WTC11 (cell line): ENCODE results near the gene STUB1. TPM values are rescaled to one million over a fixed set of nuclear protein-coding genes. Genes with fewer than 3 reads are reported as not detected.

Source experiments
- ATAC-seq: fragments of 200-7000 bp; cut with Tn5 transposase; 2 replicates; pipeline ENCODE4 v1.10.0; 2021; ENCODE audit warnings: mild to moderate bottlenecking, moderate library complexity
- CTCF ChIA-PET: fragments of 300-600 bp; sonication (Branson Sonifier 250); formaldehyde crosslinking; loops from one replicate; lab custom pipeline; 2021; ENCODE audit warnings: antibody characterized with exemption; lab: Charles Lee
- POLR2A ChIA-PET: fragments of 350-600 bp; sonication (Branson Sonifier 250); formaldehyde crosslinking; loops from one replicate; lab custom pipeline; 2021; ENCODE audit warnings: antibody characterized with exemption; lab: Charles Lee
- DNase-seq: peaks from one replicate; pipeline ENCODE4 v3.0.0; 2021; ENCODE audit warnings: low spot score
- H3K27ac Mint-ChIP-seq: 2 replicates; pipeline ENCODE4 v1.8.0; 2021; ENCODE audit warnings: mixed read lengths
- H3K27me3 Mint-ChIP-seq: 2 replicates; pipeline ENCODE4 v1.8.0; 2021; ENCODE audit warnings: low read depth, mild to moderate bottlenecking, moderate library complexity, mixed read lengths
- H3K36me3 Mint-ChIP-seq: 2 replicates; pipeline ENCODE4 v1.8.0; 2021; ENCODE audit warnings: mixed read lengths
- H3K4me1 Mint-ChIP-seq: 2 replicates; pipeline ENCODE4 v1.8.0; 2022; ENCODE audit warnings: mixed read lengths
- H3K4me3 Mint-ChIP-seq: 2 replicates; pipeline ENCODE4 v1.8.0; 2021; ENCODE audit warnings: mild to moderate bottlenecking, moderate library complexity, mixed read lengths
- H3K9me3 Mint-ChIP-seq: 2 replicates; pipeline ENCODE4 v1.8.0; 2021; ENCODE audit warnings: mixed read lengths
- ATF3 ChIP-seq: sonication (generic); formaldehyde crosslinking; conservative IDR thresholded peaks from 2 replicates; pipeline ENCODE4 v1.8.1; 2022; ENCODE audit warnings: mild to moderate bottlenecking, missing genetic modification reagents
- CREB1 ChIP-seq: sonication (generic); formaldehyde crosslinking; IDR thresholded peaks from 2 replicates; pipeline ENCODE4 v1.8.0; 2023; ENCODE audit warnings: mild to moderate bottlenecking, missing genetic modification reagents
- CREM ChIP-seq: sonication (generic); formaldehyde crosslinking; IDR thresholded peaks from 2 replicates; pipeline ENCODE4 v1.8.1; 2022; ENCODE audit warnings: mild to moderate bottlenecking, missing genetic modification reagents, moderate library complexity
- E2F1 ChIP-seq: sonication (generic); formaldehyde crosslinking; IDR thresholded peaks from 2 replicates; pipeline ENCODE4 v1.8.0; 2022; ENCODE audit warnings: mild to moderate bottlenecking, missing genetic modification reagents
- E2F4 ChIP-seq: sonication (generic); formaldehyde crosslinking; IDR thresholded peaks from 2 replicates; pipeline ENCODE4 v1.8.1; 2022; ENCODE audit warnings: low read depth, mild to moderate bottlenecking, moderate library complexity, missing genetic modification reagents, borderline replicate concordance
- ESRRA ChIP-seq: sonication (generic); formaldehyde crosslinking; IDR thresholded peaks from 2 replicates; pipeline ENCODE4 v1.8.1; 2022; ENCODE audit warnings: mild to moderate bottlenecking, missing genetic modification reagents, borderline replicate concordance
- FOXK1 ChIP-seq: sonication (generic); formaldehyde crosslinking; IDR thresholded peaks from 2 replicates; pipeline ENCODE4 v1.8.0; 2022; ENCODE audit warnings: mild to moderate bottlenecking, moderate library complexity, missing genetic modification reagents
- FOXP1 ChIP-seq: sonication (generic); formaldehyde crosslinking; IDR thresholded peaks from 2 replicates; pipeline ENCODE4 v1.8.0; 2022; ENCODE audit warnings: missing genetic modification reagents, mild to moderate bottlenecking, moderate library complexity, borderline replicate concordance
- HMGXB4 ChIP-seq: sonication (generic); formaldehyde crosslinking; IDR thresholded peaks from 2 replicates; pipeline ENCODE4 v1.8.1; 2023; ENCODE audit warnings: mild to moderate bottlenecking, moderate library complexity, missing genetic modification reagents
- JUN ChIP-seq: sonication (generic); formaldehyde crosslinking; IDR thresholded peaks from 2 replicates; pipeline ENCODE4 v1.8.0; 2023; ENCODE audit warnings: mild to moderate bottlenecking, missing genetic modification reagents
- MAX ChIP-seq: sonication (generic); formaldehyde crosslinking; IDR thresholded peaks from 2 replicates; pipeline ENCODE4 v1.8.0; 2022; ENCODE audit warnings: mild to moderate bottlenecking, missing genetic modification reagents
- MXD4 ChIP-seq: fragments of 250-450 bp; sonication (Bioruptor Pico); IDR thresholded peaks from 2 replicates; pipeline ENCODE4 v1.8.0; 2021; ENCODE audit warnings: mild to moderate bottlenecking, moderate library complexity, borderline replicate concordance
- RORB ChIP-seq: fragments of 250-450 bp; sonication (Bioruptor Pico); IDR thresholded peaks from 2 replicates; pipeline ENCODE4 v1.9.0; 2021; ENCODE audit warnings: mild to moderate bottlenecking
- SP1 ChIP-seq: sonication (generic); formaldehyde crosslinking; conservative IDR thresholded peaks from 2 replicates; pipeline ENCODE4 v1.8.1; 2022; ENCODE audit warnings: missing genetic modification reagents
- TEAD1 ChIP-seq: sonication (generic); formaldehyde crosslinking; IDR thresholded peaks from 2 replicates; pipeline ENCODE4 v1.8.0; 2022; ENCODE audit warnings: mild to moderate bottlenecking, missing genetic modification reagents
- USF1 ChIP-seq: sonication (generic); formaldehyde crosslinking; IDR thresholded peaks from 2 replicates; pipeline ENCODE4 v1.8.0; 2022; ENCODE audit warnings: mild to moderate bottlenecking, missing genetic modification reagents
- USF2 ChIP-seq: sonication (generic); formaldehyde crosslinking; IDR thresholded peaks from 2 replicates; pipeline ENCODE4 v1.8.1; 2023; ENCODE audit warnings: mild to moderate bottlenecking, missing genetic modification reagents, moderate library complexity
- ZBTB43 ChIP-seq: sonication (generic); formaldehyde crosslinking; IDR thresholded peaks from 2 replicates; pipeline ENCODE4 v1.8.1; 2023; ENCODE audit warnings: mild to moderate bottlenecking, missing genetic modification reagents
- ZNF121 ChIP-seq: sonication (generic); formaldehyde crosslinking; IDR thresholded peaks from 2 replicates; pipeline ENCODE4 v1.8.0; 2023; ENCODE audit warnings: missing genetic modification reagents
- ZNF219 ChIP-seq: sonication (generic); formaldehyde crosslinking; IDR thresholded peaks from 2 replicates; pipeline ENCODE4 v1.8.0; 2023; ENCODE audit warnings: missing genetic modification reagents, mild to moderate bottlenecking, borderline replicate concordance
- ZNF423 ChIP-seq: fragments of 250-450 bp; sonication (Bioruptor Pico); IDR thresholded peaks from 2 replicates; pipeline ENCODE4 v2.1.2; 2022; ENCODE audit warnings: mild to moderate bottlenecking, moderate library complexity
- ZNF671 ChIP-seq: fragments of 250-450 bp; sonication (Bioruptor Pico); IDR thresholded peaks from 2 replicates; pipeline ENCODE4 v1.8.0; 2021; ENCODE audit warnings: mild to moderate bottlenecking
- total RNA-seq: library from RNA; stranded (reverse); gene quantifications from 3 replicates; pipeline ENCODE4 v1.2.3, GENCODE V29; 2021

The STUB1 gene
- total RNA-seq, 1 experiment from 2014 or later = 88.2 TPM

GRCh38 chr16:727291-727977 is 47.2 kb downstream of the STUB1 start:
- Mint-ChIP-seq H3K4me1 (no peaks in the 10 kb centered on the region), H3K4me3 (peak overlapping the region; percentile 54), H3K27ac (no peak overlapping the region), H3K27me3 (peaks cover 2% of the 10 kb centered on the region; the same call in 1 of the 2 replicates), H3K36me3 (no peaks in the 10 kb centered on the region; the same call in 1 of the 2 replicates), H3K9me3 (no peaks in the 10 kb centered on the region)
- ATAC-seq (no peak), DNase-seq (no peak)
- CTCF ChIA-PET = interaction anchor here (0.8 to 6.9 kb wide), 13 partner anchors 8 to 347 kb away, joined by 3 to 90 read pairs (median 5); partner anchors contain the start of genes CHTF18, CIAO3, GNG13 and METRN
- no peak for TF ChIP-seq ZNF121 (CRISPR knock-in tag)
- TF ChIP-seq ZBTB43 (CRISPR knock-in tag) = peak; percentile 23; the same call in 1 of the 2 replicates
- TF ChIP-seq CREB1 (CRISPR knock-in tag) = no peak
- no peak for TF ChIP-seq E2F4 (CRISPR knock-in tag)
- TF ChIP-seq CREM = 0 out of 2 replicates have a peak, but pooled peaks have one; percentile 26
- TF ChIP-seq ATF3 (CRISPR knock-in tag) = no peak
- peak; percentile 28; the same call in 1 of the 2 replicates for TF ChIP-seq ESRRA (CRISPR knock-in tag)
- TF ChIP-seq ZNF671 (CRISPR knock-in tag) = no peak
- TF ChIP-seq SP1 (CRISPR knock-in tag) = 0 out of 2 replicates have a peak, but pooled peaks have one; percentile 0
- 0 out of 2 replicates have a peak, but pooled peaks have one; percentile 8 for TF ChIP-seq JUN (CRISPR knock-in tag)
- 0 out of 2 replicates have a peak, but pooled peaks have one; percentile 26 for TF ChIP-seq FOXP1 (CRISPR knock-in tag)
- no peak for TF ChIP-seq RORB
- TF ChIP-seq ZNF423 (CRISPR knock-in tag) = peak; percentile 45; the same call in 1 of the 2 replicates
- peak; percentile 56; the same call in 1 of the 2 replicates for TF ChIP-seq USF1 (CRISPR knock-in tag)
- TF ChIP-seq USF2 (CRISPR knock-in tag) = peak; percentile 48
- POLR2A ChIA-PET = interaction anchor here (0.6 to 1.2 kb wide), 3 partner anchors 8 to 65 kb away, joined by 3 read pairs; no protein-coding TSS in a partner anchor

GRCh38 chr16:728131-728889 is 48.1 kb downstream of the STUB1 start:
- DNase-seq (peak; percentile 77), ATAC-seq (peak; percentile 10)
- peaks cover 2% of the 10 kb centered on the region; the same call in 1 of the 2 replicates for H3K27me3 Mint-ChIP-seq
- ChIA-PET CTCF (interaction anchor here (0.6 to 6.9 kb wide), 16 partner anchors 9 to 417 kb away, joined by 3 to 90 read pairs (median 4); partner anchors contain the start of genes CHTF18, CIAO3, GNG13 and METRN), POLR2A (interaction anchor here (0.6 to 1.2 kb wide), 3 partner anchors 9 to 66 kb away, joined by 3 read pairs; no protein-coding TSS in a partner anchor)
- no peaks in the 10 kb centered on the region for H3K4me1 Mint-ChIP-seq
- H3K27ac Mint-ChIP-seq = no peak overlapping the region
- TF ChIP-seq MAX (CRISPR knock-in tag) = peak; percentile 83; the same call in 1 of the 2 replicates
- no peak; the same call in 1 of the 2 replicates for TF ChIP-seq FOXK1
- no peak for TF ChIP-seq MXD4 (CRISPR knock-in tag)
- 0 out of 2 replicates have a peak, but pooled peaks have one; percentile 47 for TF ChIP-seq ZNF219 (CRISPR knock-in tag)
- 0 out of 2 replicates have a peak, but pooled peaks have one; percentile 8 for TF ChIP-seq E2F1 (CRISPR knock-in tag)
- peak; percentile 66; the same call in 1 of the 2 replicates for TF ChIP-seq USF1 (CRISPR knock-in tag)
- TF ChIP-seq SP1 (CRISPR knock-in tag) = peak; percentile 39
- peak; percentile 73 for TF ChIP-seq HMGXB4
- peak; percentile 59; the same call in 1 of the 2 replicates for TF ChIP-seq TEAD1 (CRISPR knock-in tag)
- no peaks in the 10 kb centered on the region for H3K9me3 Mint-ChIP-seq
- peak overlapping the region; percentile 64 for H3K4me3 Mint-ChIP-seq
- H3K36me3 Mint-ChIP-seq = no peaks in the 10 kb centered on the region; the same call in 1 of the 2 replicates
